HepG2 (cell line): ENCODE measurements around the gene PEMT. TPM values are rescaled to one million over a fixed set of nuclear protein-coding genes. Genes with fewer than 3 reads are reported as not detected.

ENCODE experiments used
- CBX5 ChIP-seq: sonication (generic); formaldehyde crosslinking; IDR thresholded peaks from 2 replicates; pipeline ENCODE4 v1.4.0; 2020; ENCODE audit warnings: missing genetic modification reagents, borderline replicate concordance
- E2F2 ChIP-seq: sonication (generic); formaldehyde crosslinking; IDR thresholded peaks from 2 replicates; pipeline ENCODE4 v1.4.0; 2020; ENCODE audit warnings: missing genetic modification reagents, borderline replicate concordance
- KLF11 ChIP-seq: IDR thresholded peaks from 2 replicates; pipeline ENCODE4 v1.6.1; 2016; ENCODE audit warnings: missing compliant biosample characterization
- MAZ ChIP-seq, 2 experiments: sonication (generic) in 1 of 2; formaldehyde crosslinking in 1 of 2; IDR thresholded peaks; 2 replicates each; pipeline versions ENCODE4 v1.5.0 to v1.6.1; 2012 to 2020; ENCODE audit warnings: low read depth in 2 of 2, mild to moderate bottlenecking in 2 of 2, borderline replicate concordance in 1 of 2, improper control_type of control experiment in 1 of 2, low read length in 1 of 2, missing genetic modification reagents in 1 of 2, moderate library complexity in 1 of 2
- NFE2L1 ChIP-seq: sonication (generic); formaldehyde crosslinking; IDR thresholded peaks from 2 replicates; pipeline ENCODE4 v1.4.0; 2020; ENCODE audit warnings: missing genetic modification reagents, mild to moderate bottlenecking, borderline replicate concordance
- PCBP1 ChIP-seq: fragments of 200-400 bp; formaldehyde crosslinking; IDR thresholded peaks from 2 replicates; pipeline ENCODE4 v1.6.1; 2017; ENCODE audit warnings: mild to moderate bottlenecking, low read depth, low read length, borderline replicate concordance
- PHF20 ChIP-seq: sonication (generic); formaldehyde crosslinking; IDR thresholded peaks from 2 replicates; pipeline ENCODE4 v1.5.0; 2020; ENCODE audit warnings: mild to moderate bottlenecking, missing genetic modification reagents
- REL ChIP-seq: sonication (generic); formaldehyde crosslinking; conservative IDR thresholded peaks from 2 replicates; pipeline ENCODE4 v1.8.0; 2022; ENCODE audit warnings: mild to moderate bottlenecking, missing genetic modification reagents, moderate library complexity
- TAF15 ChIP-seq: fragments of 200-400 bp; formaldehyde crosslinking; IDR thresholded peaks from one replicate; pipeline ENCODE4 v1.6.1; 2018; ENCODE audit warnings: mild to moderate bottlenecking, low read depth, low read length; ENCODE audit not compliant: poor library complexity, severe bottlenecking
- THYN1 ChIP-seq: sonication (generic); formaldehyde crosslinking; IDR thresholded peaks from 2 replicates; pipeline ENCODE4 v1.8.1; 2023; ENCODE audit warnings: low read depth, mild to moderate bottlenecking, moderate library complexity, missing genetic modification reagents, borderline replicate concordance
- TP53 ChIP-seq: sonication (generic); formaldehyde crosslinking; conservative IDR thresholded peaks from 2 replicates; pipeline ENCODE4 v1.4.0; 2020; ENCODE audit warnings: missing genetic modification reagents
- ZIK1 ChIP-seq: sonication (generic); formaldehyde crosslinking; IDR thresholded peaks from 2 replicates; pipeline ENCODE4 v1.5.0; 2020; ENCODE audit warnings: mild to moderate bottlenecking, low read depth, missing genetic modification reagents, borderline replicate concordance
- ZMYM3 ChIP-seq: sonication (generic); formaldehyde crosslinking; IDR thresholded peaks from 2 replicates; pipeline ENCODE4 v1.5.1; 2020; ENCODE audit warnings: mild to moderate bottlenecking, missing genetic modification reagents
- ZNF337 ChIP-seq: sonication (generic); formaldehyde crosslinking; IDR thresholded peaks from 2 replicates; pipeline ENCODE4 v1.5.1; 2020; ENCODE audit warnings: missing genetic modification reagents, low read depth, mild to moderate bottlenecking, borderline replicate concordance
- ZNF382 ChIP-seq: sonication (generic); formaldehyde crosslinking; IDR thresholded peaks from 2 replicates; pipeline ENCODE4 v1.5.0; 2020; ENCODE audit warnings: missing genetic modification reagents, mild to moderate bottlenecking, borderline replicate concordance
- ZNF44 ChIP-seq: sonication (generic); formaldehyde crosslinking; IDR thresholded peaks from 2 replicates; pipeline ENCODE4 v1.5.1; 2020; ENCODE audit warnings: mild to moderate bottlenecking, missing genetic modification reagents
- ZNF777 ChIP-seq: sonication (generic); formaldehyde crosslinking; IDR thresholded peaks from 2 replicates; pipeline ENCODE4 v1.4.0; 2020; ENCODE audit warnings: missing genetic modification reagents
- polyA plus RNA-seq, 8 experiments: library from polyadenylated mRNA; depleted of rRNA in 3 of 8; stranded (reverse) in 7 of 8; unstranded in 1 of 8; fragments of >200 nt; fragmentation: Illumina TruSeq in 4 of 8; extraction: Trizol in 4 of 8; gene quantifications; 2 replicates each; pipeline versions ENCODE4 v1.2.1 to v1.2.3, GENCODE V29; 2011 to 2016; ENCODE audit warnings: low read depth in 4 of 8, missing spikeins in 1 of 8, mixed read lengths in 1 of 8; ENCODE audit not compliant: insufficient read depth in 1 of 8
- total RNA-seq, 5 experiments: library from RNA; depleted of rRNA; stranded (reverse); fragments of >200 nt; fragmentation: Illumina TruSeq; extraction: Trizol; gene quantifications; 2 replicates each; pipeline ENCODE4 v1.2.3, GENCODE V29; 2016; ENCODE audit warnings: low read depth in 1 of 5
- TF ChIP-seq, protein P1 (sequence below): sonication (generic); formaldehyde crosslinking; IDR thresholded peaks from 2 replicates; pipeline ENCODE4 v1.9.0; 2021; ENCODE audit warnings: missing genetic modification reagents, mild to moderate bottlenecking, borderline replicate concordance
- TF ChIP-seq, protein P2 (sequence below): IDR thresholded peaks from 2 replicates; pipeline ENCODE4 v1.6.1; 2012; ENCODE audit warnings: low read depth, low read length, improper control_type of control experiment
- TF ChIP-seq, protein P3 (sequence below): sonication (generic); formaldehyde crosslinking; IDR thresholded peaks from 2 replicates; pipeline ENCODE4 v1.4.0; 2020; ENCODE audit warnings: mild to moderate bottlenecking, missing genetic modification reagents

PEMT gene
- total and polyA plus RNA-seq, 2 of the 13 experiments (the other 11 are each of a cell fraction or from before 2014, with no cell fraction given) = 31.7 to 43.6 TPM

- TF ChIP-seq, protein P1, sequence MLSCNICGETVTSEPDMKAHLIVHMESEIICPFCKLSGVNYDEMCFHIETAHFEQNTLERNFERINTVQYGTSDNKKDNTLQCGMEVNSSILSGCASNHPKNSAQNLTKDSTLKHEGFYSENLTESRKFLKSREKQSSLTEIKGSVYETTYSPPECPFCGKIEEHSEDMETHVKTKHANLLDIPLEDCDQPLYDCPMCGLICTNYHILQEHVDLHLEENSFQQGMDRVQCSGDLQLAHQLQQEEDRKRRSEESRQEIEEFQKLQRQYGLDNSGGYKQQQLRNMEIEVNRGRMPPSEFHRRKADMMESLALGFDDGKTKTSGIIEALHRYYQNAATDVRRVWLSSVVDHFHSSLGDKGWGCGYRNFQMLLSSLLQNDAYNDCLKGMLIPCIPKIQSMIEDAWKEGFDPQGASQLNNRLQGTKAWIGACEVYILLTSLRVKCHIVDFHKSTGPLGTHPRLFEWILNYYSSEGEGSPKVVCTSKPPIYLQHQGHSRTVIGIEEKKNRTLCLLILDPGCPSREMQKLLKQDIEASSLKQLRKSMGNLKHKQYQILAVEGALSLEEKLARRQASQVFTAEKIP = no peak
- no peak for TF ChIP-seq REL (CRISPR knock-in tag)
- TF ChIP-seq NFE2L1 = 0 out of 2 replicates have a peak, but pooled peaks have one; percentile 27
- peak; percentile 70 for TF ChIP-seq MAZ (IDR thresholded peaks at IDR 0.05; ENCODE audit: borderline replicate concordance, low read depth, low read length)
- peak; percentile 77 for TF ChIP-seq MAZ (CRISPR knock-in tag; IDR thresholded peaks at IDR 0.05; ENCODE audit: low read depth)
- peak; percentile 82 for TF ChIP-seq PHF20 (CRISPR knock-in tag)
- TF ChIP-seq TAF15 = peak; percentile 66
- TF ChIP-seq, protein P2, sequence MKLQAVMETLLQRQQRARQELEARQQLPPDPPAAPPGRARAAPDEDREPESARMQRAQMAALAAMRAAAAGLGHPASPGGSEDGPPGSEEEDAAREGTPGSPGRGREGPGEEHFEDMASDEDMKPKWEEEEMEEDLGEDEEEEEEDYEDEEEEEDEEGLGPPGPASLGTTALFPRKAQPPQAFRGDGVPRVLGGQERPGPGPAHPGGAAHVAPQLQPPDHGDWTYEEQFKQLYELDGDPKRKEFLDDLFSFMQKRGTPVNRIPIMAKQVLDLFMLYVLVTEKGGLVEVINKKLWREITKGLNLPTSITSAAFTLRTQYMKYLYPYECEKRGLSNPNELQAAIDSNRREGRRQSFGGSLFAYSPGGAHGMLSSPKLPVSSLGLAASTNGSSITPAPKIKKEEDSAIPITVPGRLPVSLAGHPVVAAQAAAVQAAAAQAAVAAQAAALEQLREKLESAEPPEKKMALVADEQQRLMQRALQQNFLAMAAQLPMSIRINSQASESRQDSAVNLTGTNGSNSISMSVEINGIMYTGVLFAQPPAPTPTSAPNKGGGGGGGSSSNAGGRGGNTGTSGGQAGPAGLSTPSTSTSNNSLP = no peak; the same call in 1 of the 2 replicates
- no peak for TF ChIP-seq ZNF337 (CRISPR knock-in tag)
- TF ChIP-seq CBX5 (CRISPR knock-in tag) = peak; percentile 16; the same call in 1 of the 2 replicates
- TF ChIP-seq TP53 (CRISPR knock-in tag) = no peak
- TF ChIP-seq ZNF44 = no peak
- no peak for TF ChIP-seq THYN1 (CRISPR knock-in tag)
- TF ChIP-seq ZNF382 = no peak
- TF ChIP-seq, protein P3, sequence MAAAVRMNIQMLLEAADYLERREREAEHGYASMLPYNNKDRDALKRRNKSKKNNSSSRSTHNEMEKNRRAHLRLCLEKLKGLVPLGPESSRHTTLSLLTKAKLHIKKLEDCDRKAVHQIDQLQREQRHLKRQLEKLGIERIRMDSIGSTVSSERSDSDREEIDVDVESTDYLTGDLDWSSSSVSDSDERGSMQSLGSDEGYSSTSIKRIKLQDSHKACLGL (CRISPR knock-in tag) = peak; percentile 93
- TF ChIP-seq PCBP1 = no peak
- peak; percentile 6; the same call in 1 of the 2 replicates for TF ChIP-seq KLF11 (CRISPR knock-in tag)
- no peak for TF ChIP-seq ZIK1 (CRISPR knock-in tag)
- TF ChIP-seq ZMYM3 = peak; percentile 54; the same call in 1 of the 2 replicates
- peak; percentile 88 for TF ChIP-seq E2F2 (CRISPR knock-in tag)
- no peak for TF ChIP-seq ZNF777 (CRISPR knock-in tag)
These were observed at the start of gene PEMT (continued) for GRCh38 chr17:17591355-17592298.
